Measurements from ENCODE around the gene ADAMTS3. TPM values are rescaled to one million over a fixed set of nuclear protein-coding genes. Genes with fewer than 3 reads are reported as not detected.

The ADAMTS3 gene
- total and polyA plus RNA-seq, 2 donors (not counting 3 experiments of a cell fraction or from before 2014, with no cell fraction given), result 0.37 to 1.3 TPM

GRCh38 chr4:72432975-72433374 is 136.0 kb downstream of the ADAMTS3 start:
- intact Hi-C loops (cut with micrococcal nuclease), result no loop called here
- H3K4me2 ChIP-seq (ENCODE audit: insufficient read depth, low read length), result no peak overlapping the region
- H3K9me1 ChIP-seq (replicated peaks; ENCODE audit: control insufficient read depth, extremely low read depth, insufficient read depth, low read length), result no peaks in the 10 kb centered on the region
- no peak for TF ChIP-seq GATA2 (IDR thresholded peaks at IDR 0.05; ENCODE audit: insufficient read depth, insufficient read length, low read depth, low read length)
- TF ChIP-seq EZH2 (IDR thresholded peaks at IDR 0.05; ENCODE audit: borderline replicate concordance, low read depth, low read length, severe bottlenecking), result no peak
- no peak for TF ChIP-seq JUN (IDR thresholded peaks at IDR 0.05; ENCODE audit: borderline replicate concordance, insufficient read depth, insufficient read length, low read depth)
- TF ChIP-seq POLR2A (IDR thresholded peaks at IDR 0.05; ENCODE audit: low read depth, low read length), result no peak
- no peak for TF ChIP-seq MYC (IDR thresholded peaks at IDR 0.05; ENCODE audit: low read depth, low read length)
- no peak for TF ChIP-seq FOS (IDR thresholded peaks at IDR 0.05; ENCODE audit: borderline replicate concordance, insufficient read depth, low read length)
- TF ChIP-seq CTCF (IDR thresholded peaks at IDR 0.05; ENCODE audit: extremely low read depth in 1 of 2, insufficient read depth in 1 of 2, low read depth in 1 of 2, low read length in 2 of 2), result no peak
- TF ChIP-seq MAX (IDR thresholded peaks at IDR 0.05; ENCODE audit: insufficient read depth, insufficient read length), result no peak
- TF ChIP-seq POLR2AphosphoS5 (IDR thresholded peaks at IDR 0.05; ENCODE audit: insufficient read depth, low read depth, low read length), result no peak
- H3K9me3 ChIP-seq (replicated peaks; ENCODE audit: control insufficient read depth, insufficient read depth, low read length), result no peaks in the 10 kb centered on the region
- H4K20me1 ChIP-seq (replicated peaks; ENCODE audit: control insufficient read depth, extremely low read depth, insufficient read depth, low read length), result no peaks in the 10 kb centered on the region
- no peak overlapping the region for H3K9ac ChIP-seq (replicated peaks; ENCODE audit: extremely low read depth, insufficient read depth, low read length)
- H3K4me3 ChIP-seq (replicated peaks in 1 of 3; ENCODE audit: insufficient read depth in 1 of 3, low read depth in 1 of 3, low read length in 3 of 3), result no peak overlapping the region
- no TSS peak for BruUV-seq (replicated peaks)
- DNase-seq (ENCODE audit: low read depth, low spot score) (no peak), FAIRE-seq (no peak)
- ChIA-PET CTCF (interaction anchor here (0.9 to 2.1 kb wide), 5 partner anchors 13 to 137 kb away, joined by 3 to 5 read pairs (median 4); no protein-coding TSS in a partner anchor), POLR2A (no interaction called here)
- no peaks in the 10 kb centered on the region for H3K79me2 ChIP-seq (ENCODE audit: control insufficient read depth, insufficient read depth, low read length)
- dilution Hi-C loops (cut with MboI; ENCODE audit: extremely low pct_ligation_motif_present, low sequenced_read_pairs), result no loop called here
- no peak overlapping the region for H2AFZ ChIP-seq (ENCODE audit: low read depth, low read length)
- no peaks in the 10 kb centered on the region for H3K36me3 ChIP-seq (ENCODE audit: control insufficient read depth in 2 of 2, extremely low read depth in 1 of 2, insufficient read depth in 2 of 2, low read length in 2 of 2)
- no peak overlapping the region for H3K27ac ChIP-seq (ENCODE audit: insufficient read depth, low read depth, low read length)
- H3K4me1 ChIP-seq (ENCODE audit: control insufficient read depth, extremely low read depth, insufficient read depth, low read length), result no peaks in the 10 kb centered on the region
- H3K27me3 ChIP-seq (ENCODE audit: control insufficient read depth in 2 of 2, insufficient read depth in 2 of 2, low read length in 2 of 2), result peaks cover 0 to 3% of the 10 kb centered on the region in 2 experiments
